HepG2 (cell line): Measurements from ENCODE around the gene RPL18. TPM values are rescaled to one million over a fixed set of nuclear protein-coding genes. Genes with fewer than 3 reads are reported as not detected.

Experiments
- EED ChIP-seq: sonication (generic); formaldehyde crosslinking; IDR thresholded peaks from 2 replicates; pipeline ENCODE4 v1.5.0; 2020; ENCODE audit warnings: mild to moderate bottlenecking, missing genetic modification reagents
- HMGA1 ChIP-seq: sonication (generic); formaldehyde crosslinking; conservative IDR thresholded peaks from 2 replicates; pipeline ENCODE4 v1.4.0; 2020; ENCODE audit warnings: missing genetic modification reagents
- HNF4G ChIP-seq, 2 experiments: sonication (generic) in 1 of 2; formaldehyde crosslinking in 1 of 2; IDR thresholded peaks; 2 replicates each; pipeline versions ENCODE4 v1.4.0 to v1.6.1; 2011 to 2020; ENCODE audit warnings: borderline replicate concordance in 2 of 2, low read depth in 2 of 2, mild to moderate bottlenecking in 2 of 2, low read length in 1 of 2, missing genetic modification reagents in 1 of 2, moderate library complexity in 1 of 2
- HNRNPH1 ChIP-seq: fragments of 200-400 bp; formaldehyde crosslinking; optimal IDR thresholded peaks from 2 replicates; pipeline ENCODE3; 2017; ENCODE audit warnings: mild to moderate bottlenecking, low read depth, low read length
- LRRFIP1 ChIP-seq: sonication (generic); formaldehyde crosslinking; conservative IDR thresholded peaks from 2 replicates; pipeline ENCODE4 v1.4.0; 2020; ENCODE audit warnings: missing genetic modification reagents
- THAP9 ChIP-seq: sonication (generic); formaldehyde crosslinking; IDR thresholded peaks from 2 replicates; pipeline ENCODE4; 2020; ENCODE audit warnings: missing genetic modification reagents, mild to moderate bottlenecking, borderline replicate concordance
- ZNF234 ChIP-seq: sonication (generic); formaldehyde crosslinking; conservative IDR thresholded peaks from 2 replicates; pipeline ENCODE4 v1.5.1; 2020; ENCODE audit warnings: mild to moderate bottlenecking, missing genetic modification reagents
- ZNF567 ChIP-seq: sonication (generic); formaldehyde crosslinking; IDR thresholded peaks from 2 replicates; pipeline ENCODE4 v1.8.1; 2023; ENCODE audit warnings: mild to moderate bottlenecking, missing genetic modification reagents, borderline replicate concordance
- ZNF607 ChIP-seq: sonication (generic); formaldehyde crosslinking; IDR thresholded peaks from 2 replicates; pipeline ENCODE4 v1.5.1; 2020; ENCODE audit warnings: missing genetic modification reagents, mild to moderate bottlenecking, borderline replicate concordance
- ZNF775 ChIP-seq: sonication (generic); formaldehyde crosslinking; IDR thresholded peaks from 2 replicates; pipeline ENCODE4 v1.4.0; 2020; ENCODE audit warnings: missing genetic modification reagents, mild to moderate bottlenecking, moderate library complexity, borderline replicate concordance
- polyA plus RNA-seq, 8 experiments: library from polyadenylated mRNA; depleted of rRNA in 3 of 8; stranded (reverse) in 7 of 8; unstranded in 1 of 8; fragments of >200 nt; fragmentation: Illumina TruSeq in 4 of 8; extraction: Trizol in 4 of 8; gene quantifications; 2 replicates each; pipeline versions ENCODE4 v1.2.1 to v1.2.3, GENCODE V29; 2011 to 2016; ENCODE audit warnings: low read depth in 4 of 8, missing spikeins in 1 of 8, mixed read lengths in 1 of 8; ENCODE audit not compliant: insufficient read depth in 1 of 8
- total RNA-seq, 5 experiments: library from RNA; depleted of rRNA; stranded (reverse); fragments of >200 nt; fragmentation: Illumina TruSeq; extraction: Trizol; gene quantifications; 2 replicates each; pipeline ENCODE4 v1.2.3, GENCODE V29; 2016; ENCODE audit warnings: low read depth in 1 of 5
- TF ChIP-seq, protein P1 (sequence below): sonication (generic); formaldehyde crosslinking; IDR thresholded peaks from 2 replicates; pipeline ENCODE4 v1.5.0; 2020; ENCODE audit warnings: missing genetic modification reagents, mild to moderate bottlenecking, borderline replicate concordance
- TF ChIP-seq, protein P2 (sequence below): sonication (generic); formaldehyde crosslinking; IDR thresholded peaks from 2 replicates; pipeline ENCODE4 v1.4.0; 2020; ENCODE audit warnings: missing genetic modification reagents, low read depth, mild to moderate bottlenecking, borderline replicate concordance
- TF ChIP-seq, protein P3 (sequence below): sonication (generic); formaldehyde crosslinking; IDR thresholded peaks from 2 replicates; pipeline ENCODE4 v1.4.0; 2020; ENCODE audit warnings: missing genetic modification reagents, borderline replicate concordance

The RPL18 gene
- total and polyA plus RNA-seq, 2 of the 13 experiments (the other 11 are each of a cell fraction or from before 2014, with no cell fraction given) = 1,485 to 1,639 TPM

GRCh38 chr19:48618916-48619691, at the start of gene RPL18, which contains the start of gene SPHK2 (continued):
- TF ChIP-seq ZNF775 (no peak), ZNF607 (CRISPR knock-in tag) (peak; percentile 56; the same call in 1 of the 2 replicates), ZNF234 (CRISPR knock-in tag) (no peak; the same call in 1 of the 2 replicates), THAP9 (CRISPR knock-in tag) (peak; percentile 98), HMGA1 (no peak), EED (CRISPR knock-in tag) (peak; percentile 43; the same call in 1 of the 2 replicates), LRRFIP1 (CRISPR knock-in tag) (no peak), HNRNPH1 (no peak), ZNF567 (0 out of 2 replicates have a peak, but pooled peaks have one; percentile 92), HNF4G (IDR thresholded peaks at IDR 0.05; ENCODE audit: borderline replicate concordance, low read depth, low read length) (peak; percentile 29; the same call in 1 of the 2 replicates), HNF4G (CRISPR knock-in tag; IDR thresholded peaks at IDR 0.05; ENCODE audit: borderline replicate concordance, low read depth) (no peak)
- TF ChIP-seq, protein P1, sequence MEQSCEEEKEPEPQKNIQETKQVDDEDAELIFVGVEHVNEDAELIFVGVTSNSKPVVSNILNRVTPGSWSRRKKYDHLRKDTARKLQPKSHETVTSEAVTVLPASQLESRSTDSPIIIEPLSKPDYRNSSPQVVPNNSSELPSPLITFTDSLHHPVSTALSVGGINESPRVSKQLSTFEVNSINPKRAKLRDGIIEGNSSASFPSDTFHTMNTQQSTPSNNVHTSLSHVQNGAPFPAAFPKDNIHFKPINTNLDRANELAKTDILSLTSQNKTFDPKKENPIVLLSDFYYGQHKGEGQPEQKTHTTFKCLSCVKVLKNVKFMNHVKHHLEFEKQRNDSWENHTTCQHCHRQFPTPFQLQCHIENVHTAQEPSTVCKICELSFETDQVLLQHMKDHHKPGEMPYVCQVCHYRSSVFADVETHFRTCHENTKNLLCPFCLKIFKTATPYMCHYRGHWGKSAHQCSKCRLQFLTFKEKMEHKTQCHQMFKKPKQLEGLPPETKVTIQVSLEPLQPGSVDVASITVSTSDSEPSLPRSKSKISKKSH (CRISPR knock-in tag) = peak; percentile 94
- TF ChIP-seq, protein P2, sequence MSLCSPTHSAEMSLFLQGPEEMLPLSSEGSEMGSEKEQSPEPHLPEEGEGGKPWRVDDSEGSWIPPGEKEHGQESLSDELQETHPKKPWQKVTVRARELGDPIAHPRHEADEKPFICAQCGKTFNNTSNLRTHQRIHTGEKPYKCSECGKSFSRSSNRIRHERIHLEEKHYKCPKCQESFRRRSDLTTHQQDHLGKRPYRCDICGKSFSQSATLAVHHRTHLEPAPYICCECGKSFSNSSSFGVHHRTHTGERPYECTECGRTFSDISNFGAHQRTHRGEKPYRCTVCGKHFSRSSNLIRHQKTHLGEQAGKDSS (CRISPR knock-in tag) = peak; percentile 47; the same call in 1 of the 2 replicates
- TF ChIP-seq, protein P3, sequence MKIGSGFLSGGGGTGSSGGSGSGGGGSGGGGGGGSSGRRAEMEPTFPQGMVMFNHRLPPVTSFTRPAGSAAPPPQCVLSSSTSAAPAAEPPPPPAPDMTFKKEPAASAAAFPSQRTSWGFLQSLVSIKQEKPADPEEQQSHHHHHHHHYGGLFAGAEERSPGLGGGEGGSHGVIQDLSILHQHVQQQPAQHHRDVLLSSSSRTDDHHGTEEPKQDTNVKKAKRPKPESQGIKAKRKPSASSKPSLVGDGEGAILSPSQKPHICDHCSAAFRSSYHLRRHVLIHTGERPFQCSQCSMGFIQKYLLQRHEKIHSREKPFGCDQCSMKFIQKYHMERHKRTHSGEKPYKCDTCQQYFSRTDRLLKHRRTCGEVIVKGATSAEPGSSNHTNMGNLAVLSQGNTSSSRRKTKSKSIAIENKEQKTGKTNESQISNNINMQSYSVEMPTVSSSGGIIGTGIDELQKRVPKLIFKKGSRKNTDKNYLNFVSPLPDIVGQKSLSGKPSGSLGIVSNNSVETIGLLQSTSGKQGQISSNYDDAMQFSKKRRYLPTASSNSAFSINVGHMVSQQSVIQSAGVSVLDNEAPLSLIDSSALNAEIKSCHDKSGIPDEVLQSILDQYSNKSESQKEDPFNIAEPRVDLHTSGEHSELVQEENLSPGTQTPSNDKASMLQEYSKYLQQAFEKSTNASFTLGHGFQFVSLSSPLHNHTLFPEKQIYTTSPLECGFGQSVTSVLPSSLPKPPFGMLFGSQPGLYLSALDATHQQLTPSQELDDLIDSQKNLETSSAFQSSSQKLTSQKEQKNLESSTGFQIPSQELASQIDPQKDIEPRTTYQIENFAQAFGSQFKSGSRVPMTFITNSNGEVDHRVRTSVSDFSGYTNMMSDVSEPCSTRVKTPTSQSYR = no peak
